ENCODE data around the gene PLA2G2D. TPM values are rescaled to one million over a fixed set of nuclear protein-coding genes. Genes with fewer than 3 reads are reported as not detected.

Gene PLA2G2D
- total and polyA plus RNA-seq, 2 of the 13 experiments (the other 11 are each of a cell fraction or from before 2014, with no cell fraction given) = not detected

DNA sequence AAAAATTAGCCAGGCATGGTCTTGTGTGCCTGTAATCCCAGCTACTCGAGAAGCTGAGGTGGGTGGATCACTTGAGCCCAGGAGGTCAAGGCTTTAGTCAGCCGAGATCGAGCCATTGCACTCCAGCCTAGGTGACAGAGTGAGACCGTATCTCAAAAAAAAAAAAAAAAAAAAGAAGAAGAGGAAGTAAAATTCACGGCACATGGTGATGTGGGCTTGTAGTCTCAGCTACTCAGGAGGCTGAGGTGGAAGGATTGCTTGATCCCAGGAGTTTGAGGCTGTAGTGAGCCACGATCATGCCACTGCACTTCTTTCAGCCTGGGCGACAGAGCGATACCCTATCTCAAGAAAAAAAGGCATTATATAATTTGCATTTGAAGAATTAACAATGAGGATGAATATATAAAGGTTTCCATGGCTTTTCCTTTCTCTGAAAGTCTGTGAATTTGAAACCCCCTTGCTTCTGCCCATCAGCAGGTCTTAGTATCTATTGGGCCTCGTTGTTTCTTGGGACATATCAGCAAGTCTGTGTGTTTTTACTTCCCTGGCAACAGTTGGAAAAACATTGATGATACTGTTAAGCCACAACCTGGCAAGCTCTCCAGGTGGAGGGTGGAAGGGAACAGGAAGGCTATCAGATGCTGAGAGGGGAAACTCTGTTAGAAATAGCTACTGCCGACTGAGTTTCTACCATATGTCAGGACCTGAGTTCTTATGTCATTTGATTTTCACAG, 4.6 kb upstream of the PLA2G2D start (continued):
- no peak for TF ChIP-seq HNRNPL (IDR thresholded peaks at IDR 0.05; ENCODE audit: low read depth, low read length)
- no peak for TF ChIP-seq ZC3H4 (CRISPR knock-in tag; IDR thresholded peaks at IDR 0.05; ENCODE audit: borderline replicate concordance)
- no peak for TF ChIP-seq SIX4 (CRISPR knock-in tag; IDR thresholded peaks at IDR 0.05)
- no peak for TF ChIP-seq ZNF782 (CRISPR knock-in tag; IDR thresholded peaks at IDR 0.05; ENCODE audit: borderline replicate concordance)
- TF ChIP-seq KIAA2018 (CRISPR knock-in tag; IDR thresholded peaks at IDR 0.05; ENCODE audit: borderline replicate concordance) = no peak
- no peak for TF ChIP-seq ZSCAN30 (CRISPR knock-in tag; IDR thresholded peaks at IDR 0.05)
- TF ChIP-seq, protein P1, sequence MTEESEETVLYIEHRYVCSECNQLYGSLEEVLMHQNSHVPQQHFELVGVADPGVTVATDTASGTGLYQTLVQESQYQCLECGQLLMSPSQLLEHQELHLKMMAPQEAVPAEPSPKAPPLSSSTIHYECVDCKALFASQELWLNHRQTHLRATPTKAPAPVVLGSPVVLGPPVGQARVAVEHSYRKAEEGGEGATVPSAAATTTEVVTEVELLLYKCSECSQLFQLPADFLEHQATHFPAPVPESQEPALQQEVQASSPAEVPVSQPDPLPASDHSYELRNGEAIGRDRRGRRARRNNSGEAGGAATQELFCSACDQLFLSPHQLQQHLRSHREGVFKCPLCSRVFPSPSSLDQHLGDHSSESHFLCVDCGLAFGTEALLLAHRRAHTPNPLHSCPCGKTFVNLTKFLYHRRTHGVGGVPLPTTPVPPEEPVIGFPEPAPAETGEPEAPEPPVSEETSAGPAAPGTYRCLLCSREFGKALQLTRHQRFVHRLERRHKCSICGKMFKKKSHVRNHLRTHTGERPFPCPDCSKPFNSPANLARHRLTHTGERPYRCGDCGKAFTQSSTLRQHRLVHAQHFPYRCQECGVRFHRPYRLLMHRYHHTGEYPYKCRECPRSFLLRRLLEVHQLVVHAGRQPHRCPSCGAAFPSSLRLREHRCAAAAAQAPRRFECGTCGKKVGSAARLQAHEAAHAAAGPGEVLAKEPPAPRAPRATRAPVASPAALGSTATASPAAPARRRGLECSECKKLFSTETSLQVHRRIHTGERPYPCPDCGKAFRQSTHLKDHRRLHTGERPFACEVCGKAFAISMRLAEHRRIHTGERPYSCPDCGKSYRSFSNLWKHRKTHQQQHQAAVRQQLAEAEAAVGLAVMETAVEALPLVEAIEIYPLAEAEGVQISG (CRISPR knock-in tag; IDR thresholded peaks at IDR 0.05) = no peak
